Motor neuron (in vitro differentiated cells): Measurements from ENCODE around the gene HEXA. TPM values are rescaled to one million over a fixed set of nuclear protein-coding genes. Genes with fewer than 3 reads are reported as not detected.
"Not testable (repeated sequence)": the region's sequence is repeated elsewhere in the genome, so short reads cannot be mapped to it uniquely, and the experiment has no call there.

Experiments
- ATAC-seq, 8 experiments: fragments of 200-7000 bp; cut with Tn5 transposase; replicated peaks in 6 of 8; 2 replicates each; pipeline ENCODE4 v1.8.0; 2021; ENCODE audit warnings: mild to moderate bottlenecking in 8 of 8, moderate library complexity in 8 of 8
- H3K27ac ChIP-seq, 2 donors: fragments of 250-450 bp; sonication (Bioruptor Pico); 2 replicates each; pipeline ENCODE4 v1.9.0; 2021; ENCODE audit warnings: antibody characterized with exemption in 2 of 2, mild to moderate bottlenecking in 2 of 2, moderate library complexity in 1 of 2
- H3K4me1 ChIP-seq, 2 donors: fragments of 250-450 bp; sonication (Bioruptor Pico); replicated peaks in 1 of 2; 2 replicates each; pipeline ENCODE4 v1.6.1; 2021; ENCODE audit warnings: antibody characterized with exemption in 2 of 2, mild to moderate bottlenecking in 2 of 2, moderate library complexity in 1 of 2
- H3K4me3 ChIP-seq, 5 donors: fragments of 250-450 bp; sonication (Bioruptor Pico); 2 replicates each; pipeline ENCODE4 v1.9.0; 2021; ENCODE audit warnings: antibody characterized with exemption in 5 of 5, mild to moderate bottlenecking in 5 of 5, moderate library complexity in 4 of 5
- WGBS, 10 experiments: fragments of 450-650 bp; shearing (Covaris generic); methylation state at CpG; one replicate each; pipeline ENCODE4 v1.0.0; 2022; 5-methylcytosine and 5-hydroxymethylcytosine counted together
- in situ Hi-C, 9 experiments: fragments of 400-800 bp; cut with MboI; loops; one replicate each; pipeline ENCODE4 v1.15.0; 2021; ENCODE audit warnings: low sequenced_read_pairs in 9 of 9, low pct_unique_long_range_greater_than_20kb in 2 of 9; ENCODE audit not compliant: unreplicated experiment in 9 of 9
- total RNA-seq, 8 experiments: library from RNA; unstranded; fragments of 300-600 nt; gene quantifications; 2 replicates each; pipeline versions ENCODE4 v1.2.3 to v1.2.4, GENCODE V29; 2022

The HEXA gene
- 100 to 1,000 TPM in 4 of 8 experiments, 10 to 100 TPM in 4; 48.7 to 411 (median 88.6) TPM for total RNA-seq

- Histone ChIP-seq H3K27ac (peak within 1 kb of the TSS; percentile 45 to 79), H3K4me1 (peaks cover 12 to 15% of the 10 kb centered on the region in 2 donors), H3K4me3 (peak within 1 kb of the TSS; percentile 65 to 98 (median 91))
- peak; percentile 89 to 97 (median 96) for ATAC-seq
- WGBS, 10 experiments, result 0 to 5% (median 1%) methylated on average over 4 to 24 of the region's 50 CpGs; no CpG with 5 or more reads in 3 of the 10 experiments
- in situ Hi-C loops, result no loop called here
These were observed at the start of gene HEXA for GRCh38 chr15:72375846-72376581. Gene HEXA (minus strand): TSS chr15:72376014. CDS start chr15:72375972, 42 bp downstream.

DNA sequence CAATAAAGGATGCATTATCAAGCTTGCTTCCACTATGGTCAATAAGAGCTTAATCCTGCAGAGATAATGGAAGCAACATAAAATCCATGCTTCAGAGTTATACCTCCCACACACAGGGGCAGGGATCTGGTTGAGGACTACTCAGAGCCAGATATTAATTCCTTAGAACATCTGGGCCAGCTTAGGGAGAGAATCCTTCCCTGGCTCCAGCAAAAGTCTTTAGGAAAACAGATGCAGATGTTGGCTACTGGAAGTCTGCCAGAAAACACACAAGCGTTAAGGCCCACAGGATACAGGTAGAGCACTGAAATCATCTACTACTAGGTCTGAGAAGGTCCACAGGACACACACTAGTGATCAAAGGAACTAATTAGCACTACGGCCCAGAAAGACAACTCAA lies 47.4 kb upstream of the HEXA start:
- Histone ChIP-seq H3K4me3 (no peak overlapping the region), H3K27ac (no peak overlapping the region), H3K4me1 (no peaks in the 10 kb centered on the region)
- no peak for ATAC-seq
- 0 to 92% (median 66%) methylated on average over 1 to 2 of the region's 2 CpGs; no CpG with 5 or more reads in 2 of the 10 experiments for WGBS, 10 experiments
- in situ Hi-C loops, result no loop called here

GRCh38 chr15:72421484-72421883 lies 45.7 kb upstream of the HEXA start:
- no peak for ATAC-seq
- Histone ChIP-seq H3K27ac (no peak overlapping the region), H3K4me3 (no peak overlapping the region), H3K4me1 (no peaks in the 10 kb centered on the region)
- 0 to 60% (median 17%) methylated on average over 1 of the region's 1 CpG; no CpG with 5 or more reads in 4 of the 10 experiments for WGBS, 10 experiments
- in situ Hi-C loops, result no loop called here

DNA sequence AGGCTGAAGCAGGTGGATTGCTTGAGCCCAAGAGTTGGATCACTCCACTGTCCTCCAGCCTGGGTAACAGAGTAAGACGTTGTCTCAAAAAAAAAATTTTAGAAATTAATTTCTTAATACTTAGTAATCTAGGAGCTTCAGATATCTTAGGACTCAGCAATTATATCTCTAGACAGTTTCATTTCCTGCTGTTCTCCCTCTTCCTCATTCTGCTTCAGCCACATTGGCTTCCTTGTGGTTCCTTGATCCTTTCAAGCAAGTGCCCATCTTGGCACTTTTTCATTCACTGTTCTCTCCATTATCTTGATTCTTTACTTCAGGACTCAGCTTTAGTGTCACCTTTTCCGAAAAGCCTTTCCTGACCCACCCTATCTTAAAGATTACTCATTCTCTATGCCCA lies 44.8 kb upstream of the HEXA start:
- Histone ChIP-seq H3K27ac (no peak overlapping the region), H3K4me3 (no peak overlapping the region), H3K4me1 (no peaks in the 10 kb centered on the region)
- ATAC-seq, result no peak
- in situ Hi-C loops, result no loop called here
- 9 to 100% (median 52%) methylated on average over 1 to 2 of the region's 2 CpGs; no CpG with 5 or more reads in 1 of the 10 experiments for WGBS, 10 experiments

DNA sequence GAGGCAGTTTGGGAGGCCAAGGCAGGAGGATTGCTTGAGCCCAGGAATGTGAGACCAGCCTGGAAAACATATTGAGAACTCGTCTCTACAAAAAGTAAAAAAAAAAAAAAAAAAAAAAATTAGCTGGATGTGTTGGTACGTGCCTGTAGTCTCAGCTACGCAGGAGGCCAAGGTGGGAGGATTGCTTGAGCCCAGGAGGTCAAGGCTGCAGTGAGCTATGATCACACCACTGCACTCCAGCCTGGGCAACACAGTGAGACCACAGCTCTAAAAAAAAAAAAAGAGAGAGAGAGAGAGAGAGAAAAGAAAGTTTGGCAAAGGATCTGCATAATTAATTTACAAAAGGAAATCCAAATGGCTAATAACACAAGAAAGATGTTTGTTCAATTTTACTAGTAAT lies 44.0 kb upstream of the HEXA start:
- H3K4me1 ChIP-seq, ATAC-seq, H3K27ac ChIP-seq, H3K4me3 ChIP-seq, in situ Hi-C loops: not testable (repeated sequence)
- WGBS, 10 experiments, result 22 to 83% (median 62%) methylated on average over 1 to 3 of the region's 3 CpGs

- Histone ChIP-seq H3K27ac (no peak overlapping the region), H3K4me1 (no peaks in the 10 kb centered on the region), H3K4me3 (no peak overlapping the region)
- in situ Hi-C loops, result no loop called here
- WGBS, 10 experiments, result 15 to 64% (median 40%) methylated on average over 1 to 2 of the region's 2 CpGs; no CpG with 5 or more reads in 2 of the 10 experiments
- ATAC-seq, result no peak
These were observed 39.5 kb upstream of the HEXA start for GRCh38 chr15:72415304-72415703.

GRCh38 chr15:72413337-72413736 lies 37.5 kb upstream of the HEXA start:
- in situ Hi-C loops, H3K4me1 ChIP-seq, H3K27ac ChIP-seq, H3K4me3 ChIP-seq, ATAC-seq: not testable (repeated sequence)
- no CpG with 5 or more reads among the region's 3 CpGs for WGBS, 10 experiments

- 0 to 21% (median 11%) methylated on average over 1 of the region's 1 CpG for WGBS, 10 experiments
- H3K27ac ChIP-seq, result no peak overlapping the region
- in situ Hi-C loops, result no loop called here
- ATAC-seq, result no peak
- no peak overlapping the region for H3K4me3 ChIP-seq
- H3K4me1 ChIP-seq, result no peaks in the 10 kb centered on the region
These were observed 35.7 kb upstream of the HEXA start for GRCh38 chr15:72411544-72411943.

DNA sequence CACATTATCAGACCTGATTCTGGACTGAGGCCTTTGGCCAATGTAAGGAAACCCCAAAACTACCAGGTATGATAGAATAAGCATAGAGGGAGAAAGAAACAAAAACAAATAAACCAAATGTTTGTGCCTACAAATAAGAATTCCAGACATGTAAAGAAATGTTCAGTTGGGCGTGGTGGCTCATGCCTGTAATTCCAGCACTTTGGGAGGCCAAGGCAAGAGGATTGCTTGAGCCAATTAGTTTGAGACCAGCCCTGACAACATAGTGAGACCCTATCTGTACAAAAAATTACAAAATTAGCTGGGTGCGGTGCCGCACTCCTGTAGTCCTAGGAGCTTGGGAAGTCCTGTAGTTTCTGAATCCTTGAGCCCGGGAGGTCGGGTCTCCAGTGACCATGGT lies 35.3 kb upstream of the HEXA start:
- 5 to 90% (median 67%) methylated on average over 1 to 5 of the region's 5 CpGs; no CpG with 5 or more reads in 2 of the 10 experiments for WGBS, 10 experiments
- Histone ChIP-seq H3K4me1 (no peaks in the 10 kb centered on the region), H3K27ac (no peak overlapping the region), H3K4me3 (no peak overlapping the region)
- in situ Hi-C loops, result no loop called here
- no peak for ATAC-seq

DNA sequence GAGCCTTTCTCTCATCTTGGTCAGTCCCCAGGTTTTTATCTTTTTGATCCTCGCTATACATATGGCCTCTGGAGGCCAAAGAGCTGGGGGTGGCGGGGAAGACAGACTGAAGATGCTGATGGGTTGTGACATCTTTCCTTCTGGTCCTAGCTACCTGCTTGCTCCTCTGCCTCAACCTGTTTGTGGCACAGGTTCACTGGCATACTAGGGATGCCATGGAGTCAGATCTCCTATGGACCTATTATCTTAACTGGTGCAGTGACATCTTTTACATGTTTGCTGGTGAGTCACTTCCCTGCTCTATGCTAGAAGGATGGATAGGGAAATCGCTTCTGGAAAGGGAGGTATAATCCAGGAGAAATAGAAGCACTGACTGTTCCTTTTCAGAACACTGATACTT lies 31.1 kb upstream of the HEXA start:
- in situ Hi-C loops, result no loop called here
- ATAC-seq, result no peak
- H3K4me1 ChIP-seq, result no peaks in the 10 kb centered on the region
- WGBS, 10 experiments, result 0 to 86% (median 38%) methylated on average over 1 to 3 of the region's 3 CpGs; no CpG with 5 or more reads in 2 of the 10 experiments
- no peak overlapping the region for H3K27ac ChIP-seq
- H3K4me3 ChIP-seq, result no peak overlapping the region

DNA sequence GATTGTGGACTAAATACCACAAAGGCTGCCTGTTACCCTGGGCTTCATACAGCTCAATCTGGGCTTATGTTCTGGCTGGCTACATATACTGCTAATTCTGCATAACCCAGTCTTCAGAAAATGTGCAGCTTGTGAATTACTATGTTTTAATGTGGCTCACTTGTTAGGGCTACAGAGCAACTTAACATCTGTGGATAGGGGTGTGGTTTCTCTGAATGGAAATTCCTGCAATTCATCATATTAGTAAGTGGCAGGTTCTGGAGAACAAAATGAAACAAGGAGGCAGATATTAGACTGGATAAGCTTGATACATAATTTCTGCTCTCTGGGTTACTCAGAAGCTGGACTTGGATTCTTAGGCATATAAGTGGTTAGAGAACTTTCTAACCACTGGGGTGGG lies 29.0 kb upstream of the HEXA start:
- H3K27ac ChIP-seq, result no peak overlapping the region
- H3K4me3 ChIP-seq, result no peak overlapping the region
- in situ Hi-C loops, result no loop called here
- no peaks in the 10 kb centered on the region for H3K4me1 ChIP-seq
- peak in 3 of 8 experiments; percentile 94 to 98 (median 98) for ATAC-seq

DNA sequence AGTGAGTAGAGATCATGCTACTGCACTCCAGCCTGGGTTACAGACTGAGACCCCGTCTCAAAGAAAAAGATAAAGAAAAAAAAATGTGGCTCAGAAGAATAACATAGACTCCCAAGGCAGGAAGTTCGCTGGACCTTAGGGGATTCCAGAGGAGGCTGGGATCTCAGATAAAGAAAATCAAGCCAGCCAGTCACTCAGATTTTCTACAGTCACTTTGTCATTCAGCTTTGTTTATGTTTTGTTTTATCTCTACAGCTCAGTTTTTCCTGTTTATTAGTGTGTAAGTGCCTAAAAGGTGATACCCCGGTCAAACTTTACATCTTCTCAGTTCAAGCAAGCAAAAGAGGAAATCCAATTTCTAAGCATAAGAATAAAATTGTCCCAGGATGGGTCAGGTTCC lies 28.5 kb upstream of the HEXA start:
- Histone ChIP-seq H3K4me3 (no peak overlapping the region), H3K27ac (no peak overlapping the region), H3K4me1 (no peaks in the 10 kb centered on the region)
- no peak for ATAC-seq
- in situ Hi-C loops, result no loop called here
- 7 to 65% (median 45%) methylated on average over 1 to 3 of the region's 3 CpGs; no CpG with 5 or more reads in 4 of the 10 experiments for WGBS, 10 experiments

GRCh38 chr15:72402726-72403125 lies 26.9 kb upstream of the HEXA start:
- WGBS, 10 experiments, result 0 to 100% (median 62%) methylated on average over 1 to 5 of the region's 5 CpGs; no CpG with 5 or more reads in 4 of the 10 experiments
- Histone ChIP-seq H3K27ac (no peak overlapping the region), H3K4me3 (no peak overlapping the region), H3K4me1 (no peaks in the 10 kb centered on the region)
- no peak for ATAC-seq
- in situ Hi-C loops, result no loop called here

DNA sequence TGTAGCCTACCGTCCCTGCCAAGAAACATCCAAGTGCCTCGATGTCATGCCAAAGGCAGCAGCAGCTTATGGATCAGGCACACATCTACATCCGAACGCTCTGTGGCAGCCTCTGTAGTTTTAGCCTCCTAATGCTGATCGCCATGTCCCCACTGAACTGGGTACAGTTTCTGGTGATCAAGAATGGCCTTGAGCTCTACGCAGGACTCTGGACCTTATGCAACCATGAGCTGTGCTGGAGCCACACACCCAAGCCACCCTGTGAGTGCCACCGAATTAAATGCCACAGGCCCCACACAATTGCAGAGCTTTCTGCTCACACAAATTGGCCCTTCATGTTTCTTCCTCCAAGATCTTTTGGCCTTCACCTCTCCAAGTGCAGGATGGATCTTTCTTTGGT lies 22.8 kb upstream of the HEXA start:
- ATAC-seq, result no peak
- in situ Hi-C loops, result no loop called here
- WGBS, 10 experiments, result 21 to 100% (median 64%) methylated on average over 1 to 6 of the region's 7 CpGs; no CpG with 5 or more reads in 3 of the 10 experiments
- no peak overlapping the region for H3K27ac ChIP-seq
- H3K4me1 ChIP-seq, result no peaks in the 10 kb centered on the region
- H3K4me3 ChIP-seq, result no peak overlapping the region
